Colonic mucosa (tissue), 4 donors: ENCODE data around the gene MRPL10. TPM values are rescaled to one million over a fixed set of nuclear protein-coding genes. Genes with fewer than 3 reads are reported as not detected.

Source experiments
- DNase-seq: peaks from one replicate; pipeline ENCODE4 v3.0.0-alpha.2; 2020
- H3K27ac ChIP-seq: fragments of 200-600 bp; one replicate; pipeline ENCODE4 v1.8.0; 2021
- H3K27me3 ChIP-seq: fragments of 200-600 bp; one replicate; pipeline ENCODE4 v1.8.0; 2021
- H3K36me3 ChIP-seq: fragments of 200-600 bp; one replicate; pipeline ENCODE4 v1.8.0; 2021
- H3K4me1 ChIP-seq: fragments of 200-600 bp; one replicate; pipeline ENCODE4 v1.8.0; 2021; ENCODE audit warnings: mild to moderate bottlenecking
- H3K4me3 ChIP-seq: fragments of 200-600 bp; one replicate; pipeline ENCODE4 v1.8.0; 2021
- H3K9ac ChIP-seq, 2 donors: one replicate each; pipeline ENCODE4 v1.7.0; 2013; ENCODE audit warnings: control low read depth in 2 of 2, low read depth in 2 of 2, low read length in 2 of 2
- H3K9me3 ChIP-seq: fragments of 200-600 bp; one replicate; pipeline ENCODE4 v1.8.0; 2021
- CTCF ChIP-seq: fragments of 200-600 bp; IDR thresholded peaks from one replicate; pipeline ENCODE4 v1.8.0; 2022; ENCODE audit warnings: antibody characterized with exemption, mild to moderate bottlenecking
- intact Hi-C: fragments of 100-400 bp; cut with DNase I; formaldehyde crosslinking; loops from one replicate; pipeline ENCODE4 v1.14.1; 2022
- total RNA-seq, 2 donors: library from RNA; stranded (reverse); fragmentation: NEBNext Ultra II Directional in 1 of 2; extraction: Animal tissue kit (Norgen Biotek cat#: 25700) in 1 of 2; gene quantifications; one replicate each; pipeline ENCODE4 v1.2.1, GENCODE V29; 2021
- donor health status: healthy.
- donor health status: DM: no; HTN: no; CAD: no.
- donor health status: DM: no; HTN: no; CAD: no.

Gene MRPL10
- total RNA-seq, 2 donors from 2014 or later: 32.2 to 50.8 TPM

GRCh38 chr17:47877368-47878034 lies 46.2 kb upstream of the MRPL10 start:
- Histone ChIP-seq H3K27ac (no peak overlapping the region), H3K27me3 (no peaks in the 10 kb centered on the region), H3K9ac (no peak overlapping the region), H3K4me1 (peaks cover 6% of the 10 kb centered on the region), H3K36me3 (no peaks in the 10 kb centered on the region), H3K4me3 (no peak overlapping the region), H3K9me3 (no peaks in the 10 kb centered on the region)
- intact Hi-C loops: no loop called here
- no peak for DNase-seq
- no peak for TF ChIP-seq CTCF

- TF ChIP-seq CTCF: no peak
- intact Hi-C loops: no loop called here
- H3K9me3 ChIP-seq: no peaks in the 10 kb centered on the region
- no peaks in the 10 kb centered on the region for H3K27me3 ChIP-seq
- no peak for DNase-seq
- H3K4me1 ChIP-seq: no peaks in the 10 kb centered on the region
- no peak overlapping the region for H3K9ac ChIP-seq
- H3K27ac ChIP-seq: no peak overlapping the region
- H3K4me3 ChIP-seq: no peak overlapping the region
- no peaks in the 10 kb centered on the region for H3K36me3 ChIP-seq
Observed at GRCh38 chr17:47875011-47875985, 44.0 kb upstream of the MRPL10 start.

- H3K36me3 ChIP-seq: no peaks in the 10 kb centered on the region
- intact Hi-C loops: no loop called here
- no peak for TF ChIP-seq CTCF
- no peak overlapping the region for H3K9ac ChIP-seq
- no peak for DNase-seq
- H3K27me3 ChIP-seq: no peaks in the 10 kb centered on the region
- no peak overlapping the region for H3K4me3 ChIP-seq
- no peaks in the 10 kb centered on the region for H3K9me3 ChIP-seq
- no peaks in the 10 kb centered on the region for H3K4me1 ChIP-seq
- H3K27ac ChIP-seq: no peak overlapping the region
Observed at GRCh38 chr17:47873200-47874090, 42.1 kb upstream of the MRPL10 start.

- H3K27me3 ChIP-seq: no peaks in the 10 kb centered on the region
- H3K4me1 ChIP-seq: no peaks in the 10 kb centered on the region
- H3K9ac ChIP-seq: no peak overlapping the region
- intact Hi-C loops: no loop called here
- no peak for DNase-seq
- H3K4me3 ChIP-seq: no peak overlapping the region
- no peak for TF ChIP-seq CTCF
- H3K27ac ChIP-seq: no peak overlapping the region
- no peaks in the 10 kb centered on the region for H3K9me3 ChIP-seq
- no peaks in the 10 kb centered on the region for H3K36me3 ChIP-seq
Observed at GRCh38 chr17:47872651-47873161, 41.4 kb upstream of the MRPL10 start.
